GM12873 (cell line): Measurements from ENCODE around the gene CEACAM8.

Experiments used
- TF ChIP-seq, protein P1 (sequence below): IDR thresholded peaks from 2 replicates; pipeline ENCODE4 v1.5.1; 2012; ENCODE audit warnings: low read depth, mild to moderate bottlenecking, moderate library complexity, low read length, control low read depth; ENCODE audit not compliant: insufficient read depth; ENCODE audit errors: missing control alignments

CEACAM8 gene

DNA sequence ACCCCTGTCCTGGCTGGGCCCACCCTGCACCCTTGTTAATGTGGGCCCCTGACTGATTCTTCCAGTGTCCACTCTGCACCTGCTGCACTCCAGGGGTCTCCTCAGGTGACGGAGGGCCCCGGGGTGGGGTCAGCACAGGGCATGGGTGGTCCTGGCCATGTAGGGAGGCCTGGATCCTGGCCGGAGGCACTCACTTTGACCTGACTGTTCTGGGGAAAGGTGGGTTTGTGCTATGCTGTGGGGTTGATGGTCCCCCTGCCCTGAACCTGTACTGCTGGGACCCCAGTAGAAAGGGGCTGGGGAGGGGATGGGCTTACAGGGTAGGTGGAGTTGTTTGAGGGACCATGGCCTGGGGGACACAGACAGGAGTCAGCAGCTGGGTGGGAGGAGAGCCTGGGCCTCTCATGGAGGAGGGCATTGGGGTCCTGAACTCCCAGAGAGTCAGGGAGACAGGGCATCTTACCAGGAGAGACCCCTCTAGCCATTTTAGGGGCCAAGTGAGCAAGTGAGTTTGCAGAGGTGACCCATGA is 40.6 kb downstream of the CEACAM8 start:
- TF ChIP-seq, protein P1, sequence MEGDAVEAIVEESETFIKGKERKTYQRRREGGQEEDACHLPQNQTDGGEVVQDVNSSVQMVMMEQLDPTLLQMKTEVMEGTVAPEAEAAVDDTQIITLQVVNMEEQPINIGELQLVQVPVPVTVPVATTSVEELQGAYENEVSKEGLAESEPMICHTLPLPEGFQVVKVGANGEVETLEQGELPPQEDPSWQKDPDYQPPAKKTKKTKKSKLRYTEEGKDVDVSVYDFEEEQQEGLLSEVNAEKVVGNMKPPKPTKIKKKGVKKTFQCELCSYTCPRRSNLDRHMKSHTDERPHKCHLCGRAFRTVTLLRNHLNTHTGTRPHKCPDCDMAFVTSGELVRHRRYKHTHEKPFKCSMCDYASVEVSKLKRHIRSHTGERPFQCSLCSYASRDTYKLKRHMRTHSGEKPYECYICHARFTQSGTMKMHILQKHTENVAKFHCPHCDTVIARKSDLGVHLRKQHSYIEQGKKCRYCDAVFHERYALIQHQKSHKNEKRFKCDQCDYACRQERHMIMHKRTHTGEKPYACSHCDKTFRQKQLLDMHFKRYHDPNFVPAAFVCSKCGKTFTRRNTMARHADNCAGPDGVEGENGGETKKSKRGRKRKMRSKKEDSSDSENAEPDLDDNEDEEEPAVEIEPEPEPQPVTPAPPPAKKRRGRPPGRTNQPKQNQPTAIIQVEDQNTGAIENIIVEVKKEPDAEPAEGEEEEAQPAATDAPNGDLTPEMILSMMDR, result no peak

DNA sequence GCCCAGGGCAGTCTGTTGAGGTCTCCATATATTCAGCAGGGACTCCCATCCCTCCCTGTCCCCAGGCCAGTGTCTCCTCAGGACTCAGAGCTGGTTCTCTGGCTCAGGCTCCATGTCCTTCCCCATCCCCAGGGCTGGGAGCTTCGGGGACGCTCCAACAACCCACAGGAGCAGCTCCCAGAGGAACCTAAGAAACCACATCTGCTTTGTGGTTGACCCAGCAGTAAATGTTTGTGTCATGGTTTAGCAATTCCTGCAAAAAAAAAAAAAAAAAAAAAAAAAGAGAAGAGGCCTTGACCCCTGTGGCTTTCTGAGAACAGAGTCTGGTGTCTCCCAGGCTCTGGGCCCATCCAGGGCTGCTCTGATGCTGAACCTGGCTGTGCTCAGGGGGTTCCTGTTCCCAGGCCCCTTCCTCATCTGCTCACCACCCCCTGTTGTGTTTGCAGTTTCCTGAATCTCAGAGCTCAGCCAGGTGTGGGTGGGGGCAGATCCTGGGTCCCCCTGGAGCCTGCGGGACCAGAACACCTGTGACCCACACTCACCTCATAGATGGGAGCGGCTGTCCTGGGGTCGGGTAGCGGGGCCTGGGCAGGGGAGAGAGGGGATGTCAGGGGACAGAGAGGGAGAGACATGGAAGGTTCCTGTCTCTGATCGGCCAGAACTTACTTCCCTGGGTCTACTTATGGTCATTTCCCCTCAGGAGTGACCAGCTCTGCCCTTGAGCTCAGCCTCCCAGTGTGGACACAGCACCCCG is 41.3 kb downstream of the CEACAM8 start:
- TF ChIP-seq, protein P1, result no peak

DNA sequence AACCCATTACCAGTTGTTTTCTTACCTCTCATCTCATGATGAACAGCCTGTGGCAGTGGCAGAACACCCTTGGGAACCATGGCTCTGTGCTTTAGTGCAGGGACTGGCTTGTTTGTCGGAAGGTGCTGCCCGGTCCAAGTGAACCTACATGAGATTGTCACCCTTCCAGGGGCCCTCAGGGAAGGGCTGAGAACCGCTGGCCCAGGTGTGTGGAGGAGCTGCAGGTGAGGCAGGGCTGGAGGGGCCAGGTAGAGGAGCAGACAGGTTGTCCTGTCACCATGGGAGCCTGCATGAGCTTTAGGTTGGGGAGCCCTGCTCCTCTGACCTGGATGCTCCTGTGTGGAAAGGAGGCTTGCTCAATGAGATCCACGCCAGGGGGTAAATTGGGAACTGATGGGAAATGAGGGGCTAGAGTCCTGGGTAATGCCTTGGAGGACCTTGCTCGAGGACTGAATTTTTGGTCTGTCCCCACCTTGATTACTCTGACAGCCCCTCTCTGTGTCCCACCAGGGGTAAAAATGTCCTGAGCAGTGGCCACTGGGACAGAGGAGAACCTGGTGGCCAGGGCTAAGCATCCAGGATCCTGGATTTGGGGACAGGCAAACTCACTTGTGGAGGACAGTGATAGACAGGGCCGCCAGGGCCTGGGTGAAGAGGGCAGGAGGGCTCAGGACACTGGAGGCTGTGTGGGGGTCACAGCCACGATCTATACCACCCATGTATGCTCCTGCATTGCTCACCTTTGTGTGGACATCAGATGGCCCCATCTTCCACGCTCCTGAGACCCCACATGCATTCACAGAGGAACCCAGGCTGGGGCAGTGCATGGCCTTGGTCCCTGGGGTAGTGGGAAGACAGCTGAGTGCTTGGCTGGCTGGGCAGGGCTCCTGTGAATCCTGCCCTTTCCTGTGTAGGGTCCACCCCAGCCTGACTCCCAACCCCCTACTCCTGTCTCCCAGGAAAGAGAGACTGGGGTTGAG is 42.3 kb downstream of the CEACAM8 start:
- TF ChIP-seq, protein P1, result no peak

DNA sequence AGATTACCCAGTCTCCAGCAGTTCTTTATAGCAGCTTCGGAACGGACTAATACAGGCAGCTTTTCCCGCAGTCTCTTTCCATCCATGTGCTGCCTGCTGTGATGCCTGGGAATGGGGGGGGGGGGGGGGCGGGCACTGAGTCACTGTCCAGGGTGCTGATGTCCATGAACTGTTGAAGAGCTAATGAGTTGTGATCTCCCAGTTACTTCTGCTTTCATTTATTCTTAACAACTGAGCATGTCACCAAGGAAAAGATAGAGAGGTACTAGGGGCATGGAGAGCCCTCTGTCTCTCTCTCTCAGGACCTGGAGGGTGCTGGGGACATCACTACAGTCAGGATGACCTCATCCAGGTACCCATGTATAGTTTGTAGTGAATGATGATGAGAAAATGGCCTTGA is 46.2 kb downstream of the CEACAM8 start:
- TF ChIP-seq, protein P1, result no peak

DNA sequence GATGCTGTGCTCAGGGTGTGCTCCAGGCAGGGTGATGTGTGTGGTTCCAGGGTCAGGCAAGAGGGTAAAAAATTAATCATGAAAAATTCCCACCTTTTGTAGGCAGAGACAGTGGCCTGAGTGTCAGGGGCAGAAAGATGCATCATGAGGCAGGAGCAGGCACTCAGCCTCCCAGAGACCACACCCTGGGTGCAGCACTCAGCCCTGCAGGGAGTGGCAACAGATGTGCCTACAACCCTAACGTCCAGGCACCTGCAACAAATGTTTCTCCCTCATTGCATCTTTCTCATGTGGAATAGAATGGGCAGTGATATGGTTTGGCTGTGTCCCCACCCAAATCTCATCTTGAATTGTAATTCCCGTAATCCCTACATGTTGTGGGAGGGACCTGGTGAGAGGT is 46.8 kb downstream of the CEACAM8 start:
- TF ChIP-seq, protein P1, result no peak

DNA sequence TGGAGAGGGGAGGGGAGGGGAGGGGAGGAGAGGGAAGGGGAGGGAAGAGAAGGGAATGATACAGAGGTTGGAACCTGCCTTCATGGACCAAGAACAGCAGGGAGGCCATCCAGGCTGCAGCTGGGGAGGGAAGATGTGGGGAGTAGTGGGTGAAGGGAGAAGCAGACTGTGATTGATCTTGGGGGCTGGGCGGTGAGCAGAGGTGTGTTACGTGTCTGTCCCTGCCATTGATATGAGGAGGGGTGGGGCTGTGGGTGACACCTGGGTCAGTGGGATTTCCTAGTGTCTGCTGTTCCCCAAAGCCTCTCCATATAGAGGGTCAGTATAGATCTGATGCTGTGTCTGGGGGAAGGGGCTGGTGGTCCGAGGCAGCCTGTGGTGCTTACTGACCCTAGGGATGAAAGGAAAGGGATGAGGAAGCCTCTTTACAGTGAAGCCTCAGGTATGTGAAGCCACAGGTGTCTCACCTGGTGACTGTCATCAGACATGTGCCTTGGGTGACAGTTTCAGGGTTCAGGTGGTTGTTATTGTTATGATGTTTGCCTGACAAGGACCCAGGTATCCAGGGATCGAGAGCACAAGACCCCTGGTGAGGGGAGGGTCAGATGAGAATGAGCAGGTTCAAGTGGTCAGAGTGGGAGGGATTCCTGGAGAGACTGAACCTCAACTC is 47.8 kb downstream of the CEACAM8 start:
- TF ChIP-seq, protein P1, result no peak
